Endodermal cell (in vitro differentiated cells): ENCODE results near the gene IHH. TPM values are rescaled to one million over a fixed set of nuclear protein-coding genes. Genes with fewer than 3 reads are reported as not detected.

Experiments used
- DNase-seq: peaks from one replicate; pipeline ENCODE4 v3.0.0-alpha.2; 2017
- H3K27ac ChIP-seq: 2 replicates; pipeline ENCODE4 v1.5.1; 2013; ENCODE audit warnings: mild to moderate bottlenecking, low read depth, low read length, moderate library complexity
- H3K27me3 ChIP-seq: 2 replicates; pipeline ENCODE4 v1.6.1; 2013; ENCODE audit warnings: mild to moderate bottlenecking, low read length, moderate library complexity; ENCODE audit not compliant: insufficient read depth, control insufficient read depth, poor library complexity, severe bottlenecking
- H3K36me3 ChIP-seq: 2 replicates; pipeline ENCODE4 v1.7.0; 2013; ENCODE audit warnings: mild to moderate bottlenecking, low read length, moderate library complexity; ENCODE audit not compliant: control insufficient read depth, insufficient read depth
- H3K4me1 ChIP-seq: one replicate; pipeline ENCODE4 v1.7.0; 2013; ENCODE audit warnings: low read length; ENCODE audit not compliant: control insufficient read depth, insufficient read depth
- H3K4me3 ChIP-seq: 2 replicates; pipeline ENCODE4 v1.5.1; 2013; ENCODE audit warnings: mild to moderate bottlenecking, low read length, moderate library complexity
- H3K9ac ChIP-seq: 2 replicates; pipeline ENCODE4 v1.6.1; 2013; ENCODE audit warnings: mild to moderate bottlenecking, low read length, moderate library complexity; ENCODE audit not compliant: poor library complexity, severe bottlenecking; ENCODE audit errors: extremely low read depth
- H3K9me3 ChIP-seq: 2 replicates; pipeline ENCODE4 v1.6.1; 2013; ENCODE audit warnings: mild to moderate bottlenecking, low read length, moderate library complexity; ENCODE audit not compliant: control insufficient read depth
- H3K27ac Mint-ChIP-seq: 2 replicates; pipeline ENCODE4 v1.8.0; 2020; ENCODE audit warnings: mixed read lengths
- H3K27me3 Mint-ChIP-seq: 2 replicates; pipeline ENCODE4 v1.8.0; 2021; ENCODE audit warnings: mild to moderate bottlenecking, mixed read lengths; ENCODE audit not compliant: insufficient read depth
- H3K36me3 Mint-ChIP-seq: 2 replicates; pipeline ENCODE4 v1.8.0; 2020; ENCODE audit warnings: low read depth, mixed read lengths
- H3K4me1 Mint-ChIP-seq: 2 replicates; pipeline ENCODE4 v1.8.0; 2020; ENCODE audit warnings: mixed read lengths
- H3K4me3 Mint-ChIP-seq: 2 replicates; pipeline ENCODE4 v1.8.0; 2020; ENCODE audit warnings: mild to moderate bottlenecking, moderate library complexity, mixed read lengths
- H3K9me3 Mint-ChIP-seq: 2 replicates; pipeline ENCODE4 v1.8.0; 2020; ENCODE audit warnings: mild to moderate bottlenecking, mixed read lengths
- WGBS, 2 experiments: methylation state at CpG; one replicate each; pipeline versions ENCODE4 v1.1.5 to v1.1.7; 2013; ENCODE audit warnings: missing lambda C conversion rate in 2 of 2, mixed read lengths in 1 of 2; ENCODE audit not compliant: insufficient coverage in 1 of 2, insufficient read length in 1 of 2; 5-methylcytosine and 5-hydroxymethylcytosine counted together
- total RNA-seq, 2 donors: library from RNA; stranded (reverse); fragmentation: NEBNext Ultra II Directional in 1 of 2; extraction: Animal tissue kit (Norgen Biotek cat#: 25700) in 1 of 2; gene quantifications; 2 replicates in 1 of 2; 3 replicates in 1 of 2; pipeline ENCODE4 v1.2.1, GENCODE V29; 2021
- TF ChIP-seq, protein P1 (sequence below): fragments of 200-600 bp; sonication (generic); conservative IDR thresholded peaks from 2 replicates; pipeline ENCODE4 v1.5.0; 2021; ENCODE audit warnings: antibody characterized with exemption, mild to moderate bottlenecking

Gene IHH
- total RNA-seq, 2 donors from 2014 or later = 2.1 to 10.3 TPM

- Mint-ChIP-seq H3K9me3 (no peaks in the 10 kb centered on the region), H3K4me3 (peak overlapping the region; percentile 68), H3K27me3 (peaks cover 92% of the 10 kb centered on the region), H3K4me1 (peaks cover 22% of the 10 kb centered on the region), H3K36me3 (peaks cover 7% of the 10 kb centered on the region), H3K27ac (no peak overlapping the region)
- no peak overlapping the region for H3K27ac ChIP-seq
- no peaks in the 10 kb centered on the region for H3K9me3 ChIP-seq
- WGBS, 2 experiments = 11 to 21% methylated on average over 16 to 17 of the region's 17 CpGs
- peak overlapping the region; percentile 79 for H3K4me3 ChIP-seq
- TF ChIP-seq, protein P1, sequence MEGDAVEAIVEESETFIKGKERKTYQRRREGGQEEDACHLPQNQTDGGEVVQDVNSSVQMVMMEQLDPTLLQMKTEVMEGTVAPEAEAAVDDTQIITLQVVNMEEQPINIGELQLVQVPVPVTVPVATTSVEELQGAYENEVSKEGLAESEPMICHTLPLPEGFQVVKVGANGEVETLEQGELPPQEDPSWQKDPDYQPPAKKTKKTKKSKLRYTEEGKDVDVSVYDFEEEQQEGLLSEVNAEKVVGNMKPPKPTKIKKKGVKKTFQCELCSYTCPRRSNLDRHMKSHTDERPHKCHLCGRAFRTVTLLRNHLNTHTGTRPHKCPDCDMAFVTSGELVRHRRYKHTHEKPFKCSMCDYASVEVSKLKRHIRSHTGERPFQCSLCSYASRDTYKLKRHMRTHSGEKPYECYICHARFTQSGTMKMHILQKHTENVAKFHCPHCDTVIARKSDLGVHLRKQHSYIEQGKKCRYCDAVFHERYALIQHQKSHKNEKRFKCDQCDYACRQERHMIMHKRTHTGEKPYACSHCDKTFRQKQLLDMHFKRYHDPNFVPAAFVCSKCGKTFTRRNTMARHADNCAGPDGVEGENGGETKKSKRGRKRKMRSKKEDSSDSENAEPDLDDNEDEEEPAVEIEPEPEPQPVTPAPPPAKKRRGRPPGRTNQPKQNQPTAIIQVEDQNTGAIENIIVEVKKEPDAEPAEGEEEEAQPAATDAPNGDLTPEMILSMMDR = no peak
- H3K36me3 ChIP-seq = no peaks in the 10 kb centered on the region
- peaks cover 98% of the 10 kb centered on the region for H3K27me3 ChIP-seq
- no peak overlapping the region for H3K9ac ChIP-seq
- H3K4me1 ChIP-seq = peaks cover 16% of the 10 kb centered on the region
- peak; percentile 61 for DNase-seq
Observed at GRCh38 chr2:219059375-219059724, 1.4 kb downstream of the IHH start.

GRCh38 chr2:219058541-219059374 is 2.0 kb downstream of the IHH start:
- DNase-seq = peak; percentile 82
- peaks cover 92% of the 10 kb centered on the region for H3K27me3 Mint-ChIP-seq
- Histone ChIP-seq H3K27me3 (peaks cover 98% of the 10 kb centered on the region), H3K9ac (no peak overlapping the region), H3K9me3 (no peaks in the 10 kb centered on the region), H3K4me1 (peaks cover 16% of the 10 kb centered on the region), H3K36me3 (no peaks in the 10 kb centered on the region), H3K4me3 (peak overlapping the region; percentile 79), H3K27ac (no peak overlapping the region)
- H3K4me1 Mint-ChIP-seq = peaks cover 22% of the 10 kb centered on the region
- WGBS, 2 experiments = 18 to 20% methylated on average over 28 to 42 of the region's 42 CpGs
- H3K4me3 Mint-ChIP-seq = peak overlapping the region; percentile 68
- H3K36me3 Mint-ChIP-seq = peaks cover 7% of the 10 kb centered on the region
- H3K9me3 Mint-ChIP-seq = no peaks in the 10 kb centered on the region
- TF ChIP-seq, protein P1 = no peak
- no peak overlapping the region for H3K27ac Mint-ChIP-seq

DNA sequence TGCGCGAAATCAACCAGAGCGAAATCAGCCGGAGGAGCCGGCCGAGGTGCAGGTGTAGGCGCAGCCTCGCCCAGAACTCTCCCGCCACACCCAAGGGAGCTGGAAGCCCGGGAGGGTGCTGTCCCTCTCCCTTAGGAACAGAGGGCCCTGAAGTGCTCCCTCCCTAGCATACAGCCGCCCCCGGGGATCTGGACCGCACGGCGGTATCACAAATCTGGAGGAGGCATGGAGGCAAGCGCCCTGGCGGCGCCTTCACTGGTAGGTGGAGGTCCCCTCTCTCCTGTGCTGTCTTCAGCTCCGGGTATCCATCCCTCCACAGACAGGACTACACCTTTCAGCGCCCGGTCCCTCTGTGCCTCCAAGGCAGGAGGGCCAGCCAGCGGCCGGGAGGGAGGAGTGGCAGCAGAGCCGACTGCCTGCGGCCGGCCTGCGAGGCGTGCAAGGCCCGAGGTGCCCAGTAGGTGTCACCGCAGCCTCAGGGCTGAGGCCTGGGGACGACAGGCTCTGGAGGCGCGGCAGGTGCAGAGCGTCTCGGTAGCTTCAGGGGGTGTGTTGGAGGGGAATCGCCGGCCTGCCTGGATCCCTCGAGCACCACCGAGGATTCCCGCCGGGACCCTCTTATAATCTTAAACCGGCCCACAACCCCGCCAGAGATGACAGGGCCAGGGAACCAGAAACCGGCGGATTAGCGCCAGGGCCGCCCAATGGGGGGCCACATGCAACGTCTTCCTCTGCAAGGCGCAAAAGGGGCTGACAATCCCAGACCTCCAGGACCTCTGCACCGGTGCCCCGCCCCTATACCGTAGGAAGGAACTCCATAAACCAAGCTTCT is 2.8 kb downstream of the IHH start:
- Mint-ChIP-seq H3K9me3 (no peaks in the 10 kb centered on the region), H3K4me3 (peak overlapping the region; percentile 68), H3K36me3 (peaks cover 7% of the 10 kb centered on the region), H3K27ac (no peak overlapping the region), H3K27me3 (peaks cover 92% of the 10 kb centered on the region), H3K4me1 (peaks cover 18% of the 10 kb centered on the region)
- Histone ChIP-seq H3K27me3 (peaks cover 98% of the 10 kb centered on the region), H3K36me3 (no peaks in the 10 kb centered on the region), H3K9ac (no peak overlapping the region), H3K9me3 (no peaks in the 10 kb centered on the region), H3K4me1 (peaks cover 11% of the 10 kb centered on the region), H3K4me3 (peak overlapping the region; percentile 79), H3K27ac (no peak overlapping the region)
- 4 to 7% methylated on average over 19 to 52 of the region's 52 CpGs for WGBS, 2 experiments
- peak; percentile 95 for DNase-seq
- TF ChIP-seq, protein P1 = peak; percentile 98
